ENCODE results near the gene TMEM86A. TPM values are rescaled to one million over a fixed set of nuclear protein-coding genes. Genes with fewer than 3 reads are reported as not detected.

Gene TMEM86A
- total RNA-seq, 2 donors from 2014 or later: 6.2 to 6.9 TPM

DNA sequence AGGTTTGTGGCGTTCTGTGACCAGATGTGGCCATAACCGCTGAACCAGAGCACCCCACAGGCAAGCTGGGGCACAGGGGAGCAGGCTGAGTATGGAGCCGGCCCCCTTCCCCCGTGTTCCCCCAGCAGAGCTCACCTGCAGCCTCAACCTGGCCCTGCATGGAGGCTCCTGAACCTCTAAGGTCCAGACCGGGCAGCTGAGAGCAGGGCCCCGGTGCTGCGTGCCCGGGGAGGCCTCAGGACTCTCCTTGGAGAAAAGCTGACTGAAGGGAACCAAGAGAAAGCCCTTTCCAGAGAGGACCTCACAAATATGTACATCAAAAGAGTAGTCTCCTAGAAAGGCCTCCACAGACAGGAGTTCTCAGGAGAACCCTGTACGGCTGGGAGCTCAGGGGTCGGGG lies 44.8 kb downstream of the TMEM86A start:
- peaks cover 4% of the 10 kb centered on the region for H3K4me1 ChIP-seq (ENCODE audit: control insufficient read depth, insufficient read depth, low read length)
- H3K9ac ChIP-seq (ENCODE audit: extremely low read depth, low read length, poor library complexity, severe bottlenecking): no peak overlapping the region
- Mint-ChIP-seq H3K4me1 (peaks cover 12% of the 10 kb centered on the region), H3K9me3 (no peaks in the 10 kb centered on the region), H3K4me3 (no peak overlapping the region), H3K27me3 (ENCODE audit: insufficient read depth) (no peaks in the 10 kb centered on the region), H3K36me3 (ENCODE audit: low read depth) (peaks cover 6% of the 10 kb centered on the region), H3K27ac (no peak overlapping the region)
- 88 to 98% methylated on average over 5 to 10 of the region's 10 CpGs for WGBS, 2 experiments (ENCODE audit: insufficient coverage in 1 of 2, insufficient read length in 1 of 2)
- no peaks in the 10 kb centered on the region for H3K27me3 ChIP-seq (ENCODE audit: control insufficient read depth, insufficient read depth, low read length, poor library complexity, severe bottlenecking)
- no peaks in the 10 kb centered on the region for H3K36me3 ChIP-seq (ENCODE audit: control insufficient read depth, insufficient read depth, low read length)
- H3K9me3 ChIP-seq (ENCODE audit: control insufficient read depth, low read length): no peaks in the 10 kb centered on the region
- no peak for DNase-seq
- no peak overlapping the region for H3K4me3 ChIP-seq (ENCODE audit: low read length)
- H3K27ac ChIP-seq (ENCODE audit: low read depth, low read length): no peak overlapping the region
- TF ChIP-seq, protein P1, sequence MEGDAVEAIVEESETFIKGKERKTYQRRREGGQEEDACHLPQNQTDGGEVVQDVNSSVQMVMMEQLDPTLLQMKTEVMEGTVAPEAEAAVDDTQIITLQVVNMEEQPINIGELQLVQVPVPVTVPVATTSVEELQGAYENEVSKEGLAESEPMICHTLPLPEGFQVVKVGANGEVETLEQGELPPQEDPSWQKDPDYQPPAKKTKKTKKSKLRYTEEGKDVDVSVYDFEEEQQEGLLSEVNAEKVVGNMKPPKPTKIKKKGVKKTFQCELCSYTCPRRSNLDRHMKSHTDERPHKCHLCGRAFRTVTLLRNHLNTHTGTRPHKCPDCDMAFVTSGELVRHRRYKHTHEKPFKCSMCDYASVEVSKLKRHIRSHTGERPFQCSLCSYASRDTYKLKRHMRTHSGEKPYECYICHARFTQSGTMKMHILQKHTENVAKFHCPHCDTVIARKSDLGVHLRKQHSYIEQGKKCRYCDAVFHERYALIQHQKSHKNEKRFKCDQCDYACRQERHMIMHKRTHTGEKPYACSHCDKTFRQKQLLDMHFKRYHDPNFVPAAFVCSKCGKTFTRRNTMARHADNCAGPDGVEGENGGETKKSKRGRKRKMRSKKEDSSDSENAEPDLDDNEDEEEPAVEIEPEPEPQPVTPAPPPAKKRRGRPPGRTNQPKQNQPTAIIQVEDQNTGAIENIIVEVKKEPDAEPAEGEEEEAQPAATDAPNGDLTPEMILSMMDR (conservative IDR thresholded peaks at IDR 0.05): no peak

- no peak overlapping the region for H3K9ac ChIP-seq (ENCODE audit: extremely low read depth, low read length, poor library complexity, severe bottlenecking)
- Mint-ChIP-seq H3K27ac (no peak overlapping the region), H3K27me3 (ENCODE audit: insufficient read depth) (no peaks in the 10 kb centered on the region), H3K4me3 (no peak overlapping the region), H3K4me1 (peaks cover 12% of the 10 kb centered on the region), H3K9me3 (no peaks in the 10 kb centered on the region), H3K36me3 (ENCODE audit: low read depth) (peaks cover 6% of the 10 kb centered on the region)
- H3K4me3 ChIP-seq (ENCODE audit: low read length): no peak overlapping the region
- H3K36me3 ChIP-seq (ENCODE audit: control insufficient read depth, insufficient read depth, low read length): no peaks in the 10 kb centered on the region
- no peaks in the 10 kb centered on the region for H3K27me3 ChIP-seq (ENCODE audit: control insufficient read depth, insufficient read depth, low read length, poor library complexity, severe bottlenecking)
- H3K9me3 ChIP-seq (ENCODE audit: control insufficient read depth, low read length): no peaks in the 10 kb centered on the region
- DNase-seq: no peak
- H3K4me1 ChIP-seq (ENCODE audit: control insufficient read depth, insufficient read depth, low read length): peaks cover 4% of the 10 kb centered on the region
- 90 to 91% methylated on average over 3 to 14 of the region's 15 CpGs for WGBS, 2 experiments (ENCODE audit: insufficient coverage in 1 of 2, insufficient read length in 1 of 2)
- H3K27ac ChIP-seq (ENCODE audit: low read depth, low read length): no peak overlapping the region
- TF ChIP-seq, protein P1 (conservative IDR thresholded peaks at IDR 0.05): no peak
Measured at GRCh38 chr11:18743900-18744514, 45.4 kb downstream of the TMEM86A start.

DNA sequence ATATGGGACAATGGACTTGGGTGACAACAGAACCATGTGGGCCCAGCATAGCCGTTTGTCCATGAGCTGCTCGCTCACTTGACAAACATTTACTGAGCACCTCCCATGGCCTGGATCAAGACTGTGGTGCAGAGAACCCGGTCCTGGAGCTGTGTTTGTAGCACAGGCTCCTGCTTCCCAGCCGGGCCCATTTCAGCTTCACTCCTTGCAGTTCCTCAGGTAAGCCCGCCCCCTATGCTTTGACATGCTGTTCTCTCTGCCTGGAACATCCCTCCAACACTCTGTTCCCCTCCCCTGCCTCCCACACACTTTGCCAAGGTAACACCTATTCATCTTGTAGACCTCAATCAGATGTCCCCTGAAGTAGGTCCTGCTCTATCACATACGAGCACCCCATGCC lies 46.7 kb downstream of the TMEM86A start:
- H3K4me3 ChIP-seq (ENCODE audit: low read length): no peak overlapping the region
- no peak overlapping the region for H3K4me3 Mint-ChIP-seq
- no peaks in the 10 kb centered on the region for H3K9me3 Mint-ChIP-seq
- H3K9me3 ChIP-seq (ENCODE audit: control insufficient read depth, low read length): no peaks in the 10 kb centered on the region
- 85 to 87% methylated on average over 3 to 6 of the region's 6 CpGs for WGBS, 2 experiments (ENCODE audit: insufficient coverage in 1 of 2, insufficient read length in 1 of 2)
- H3K27me3 Mint-ChIP-seq (ENCODE audit: insufficient read depth): no peaks in the 10 kb centered on the region
- DNase-seq: no peak
- peaks cover 2% of the 10 kb centered on the region for H3K36me3 Mint-ChIP-seq (ENCODE audit: low read depth)
- no peaks in the 10 kb centered on the region for H3K27me3 ChIP-seq (ENCODE audit: control insufficient read depth, insufficient read depth, low read length, poor library complexity, severe bottlenecking)
- no peaks in the 10 kb centered on the region for H3K4me1 ChIP-seq (ENCODE audit: control insufficient read depth, insufficient read depth, low read length)
- H3K4me1 Mint-ChIP-seq: peaks cover 7% of the 10 kb centered on the region
- H3K36me3 ChIP-seq (ENCODE audit: control insufficient read depth, insufficient read depth, low read length): no peaks in the 10 kb centered on the region
- TF ChIP-seq, protein P1 (conservative IDR thresholded peaks at IDR 0.05): no peak
- no peak overlapping the region for H3K9ac ChIP-seq (ENCODE audit: extremely low read depth, low read length, poor library complexity, severe bottlenecking)
- H3K27ac Mint-ChIP-seq: no peak overlapping the region
- no peak overlapping the region for H3K27ac ChIP-seq (ENCODE audit: low read depth, low read length)

Data from endodermal cell (in vitro differentiated cells).